ENCODE data around the gene RAD1. TPM values are rescaled to one million over a fixed set of nuclear protein-coding genes. Genes with fewer than 3 reads are reported as not detected.

RAD1 gene
- total RNA-seq, 1 donor from 2014 or later = 2.0 TPM

DNA sequence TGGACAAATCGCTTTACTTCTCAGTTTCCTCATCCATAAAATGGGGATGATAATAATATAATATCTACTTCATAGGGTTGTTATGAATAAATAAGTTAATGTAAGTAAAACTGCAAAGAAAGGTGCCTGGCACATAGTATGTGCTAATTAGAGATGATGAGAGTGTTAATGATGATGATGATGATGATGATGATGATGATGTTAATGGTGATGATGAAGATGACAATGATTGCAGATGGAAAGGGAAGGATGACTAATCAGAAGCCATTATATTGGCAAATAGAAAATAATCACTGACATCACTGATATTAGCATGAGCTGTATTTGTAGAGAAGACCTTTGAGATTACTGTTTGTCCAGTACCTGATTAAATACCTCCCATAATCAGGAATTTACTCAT, 20.6 kb downstream of the RAD1 start:
- intact Hi-C loops (cut with DNase I) = loop anchor here (5.0 kb wide), 1 partner anchor 237 kb away; the partner anchor contains the start of gene RAI14
- no peaks in the 10 kb centered on the region for H3K27me3 ChIP-seq
- no peaks in the 10 kb centered on the region for H3K4me1 ChIP-seq
- TF ChIP-seq, protein P1, sequence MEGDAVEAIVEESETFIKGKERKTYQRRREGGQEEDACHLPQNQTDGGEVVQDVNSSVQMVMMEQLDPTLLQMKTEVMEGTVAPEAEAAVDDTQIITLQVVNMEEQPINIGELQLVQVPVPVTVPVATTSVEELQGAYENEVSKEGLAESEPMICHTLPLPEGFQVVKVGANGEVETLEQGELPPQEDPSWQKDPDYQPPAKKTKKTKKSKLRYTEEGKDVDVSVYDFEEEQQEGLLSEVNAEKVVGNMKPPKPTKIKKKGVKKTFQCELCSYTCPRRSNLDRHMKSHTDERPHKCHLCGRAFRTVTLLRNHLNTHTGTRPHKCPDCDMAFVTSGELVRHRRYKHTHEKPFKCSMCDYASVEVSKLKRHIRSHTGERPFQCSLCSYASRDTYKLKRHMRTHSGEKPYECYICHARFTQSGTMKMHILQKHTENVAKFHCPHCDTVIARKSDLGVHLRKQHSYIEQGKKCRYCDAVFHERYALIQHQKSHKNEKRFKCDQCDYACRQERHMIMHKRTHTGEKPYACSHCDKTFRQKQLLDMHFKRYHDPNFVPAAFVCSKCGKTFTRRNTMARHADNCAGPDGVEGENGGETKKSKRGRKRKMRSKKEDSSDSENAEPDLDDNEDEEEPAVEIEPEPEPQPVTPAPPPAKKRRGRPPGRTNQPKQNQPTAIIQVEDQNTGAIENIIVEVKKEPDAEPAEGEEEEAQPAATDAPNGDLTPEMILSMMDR (IDR thresholded peaks at IDR 0.05) = no peak
- no peaks in the 10 kb centered on the region for H3K9me3 ChIP-seq
- DNase-seq (ENCODE audit: low spot score in 2 of 2) = no peak
- no peak overlapping the region for H3K27ac ChIP-seq
- no peak overlapping the region for H3K4me3 ChIP-seq
- no peaks in the 10 kb centered on the region for H3K36me3 ChIP-seq

DNA sequence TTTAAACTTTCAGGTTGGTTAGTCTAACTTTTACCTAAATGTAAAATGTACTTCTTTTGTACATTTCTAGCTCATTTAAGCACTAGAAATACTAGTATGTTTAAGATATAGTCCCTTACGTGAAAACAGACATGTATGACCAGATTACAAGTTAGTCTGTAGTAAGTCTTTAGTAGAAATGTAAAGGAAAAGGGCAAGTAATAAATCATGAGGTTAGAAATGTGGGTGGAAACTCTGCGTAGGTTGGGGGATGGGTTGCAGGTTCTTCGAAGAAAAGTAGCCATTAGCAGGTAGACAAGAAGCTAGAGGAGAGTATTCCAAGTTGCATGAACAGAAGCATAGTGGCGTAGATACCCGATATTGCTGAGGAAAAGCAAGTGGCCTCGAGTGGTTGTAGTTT, 22.9 kb downstream of the RAD1 start:
- Histone ChIP-seq H3K9me3 (no peaks in the 10 kb centered on the region), H3K36me3 (no peaks in the 10 kb centered on the region), H3K27me3 (no peaks in the 10 kb centered on the region), H3K27ac (no peak overlapping the region), H3K4me1 (no peaks in the 10 kb centered on the region), H3K4me3 (no peak overlapping the region)
- intact Hi-C loops (cut with DNase I) = no loop called here
- DNase-seq (ENCODE audit: low spot score in 2 of 2) = no peak
- TF ChIP-seq, protein P1 (IDR thresholded peaks at IDR 0.05) = no peak

DNA sequence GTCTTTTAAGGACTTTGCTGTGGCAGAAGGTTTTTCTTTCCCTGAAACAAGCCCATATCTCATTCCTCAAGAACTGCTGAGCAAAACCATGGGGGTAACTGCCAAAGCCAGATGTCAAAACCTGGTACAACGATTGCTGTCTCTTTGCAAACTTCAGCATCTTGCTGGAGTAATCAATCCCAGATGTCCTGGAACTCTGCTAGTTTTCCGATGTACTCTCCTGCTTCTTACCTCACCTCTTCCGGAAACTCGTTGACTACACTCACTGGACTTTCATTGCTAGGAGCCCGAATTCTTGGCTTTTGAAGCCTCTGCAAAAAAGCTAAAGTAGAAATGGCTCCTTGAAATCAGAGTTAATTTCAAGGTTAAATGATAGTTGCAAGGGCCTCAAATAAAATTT, 23.3 kb downstream of the RAD1 start:
- Histone ChIP-seq H3K4me1 (no peaks in the 10 kb centered on the region), H3K4me3 (no peak overlapping the region), H3K9me3 (no peaks in the 10 kb centered on the region), H3K27ac (peak overlapping the region in 1 of 2 donors; percentile 32), H3K27me3 (no peaks in the 10 kb centered on the region), H3K36me3 (no peaks in the 10 kb centered on the region)
- no peak for DNase-seq (ENCODE audit: low spot score in 2 of 2)
- TF ChIP-seq, protein P1 (IDR thresholded peaks at IDR 0.05) = no peak
- intact Hi-C loops (cut with DNase I) = no loop called here

DNA sequence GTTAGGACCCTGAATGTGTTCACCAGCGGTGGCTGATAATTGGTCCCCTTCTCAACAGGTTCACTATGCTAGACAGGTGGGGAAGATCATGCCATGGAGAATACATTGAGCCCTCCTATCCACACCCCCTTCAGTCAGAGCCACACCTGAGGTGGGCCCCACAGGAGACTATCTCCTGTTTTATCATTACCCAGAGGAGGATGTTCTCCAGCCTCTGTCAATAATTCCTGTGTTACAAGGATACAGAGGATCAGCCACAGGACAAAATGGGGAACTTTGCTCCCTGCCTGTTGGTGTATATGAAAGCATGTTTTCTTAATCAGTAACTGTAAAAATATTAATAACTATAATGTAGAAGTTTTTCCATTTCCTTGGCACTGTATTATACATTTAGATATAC, 25.9 kb downstream of the RAD1 start:
- H3K4me1 ChIP-seq = no peaks in the 10 kb centered on the region
- no peak overlapping the region for H3K4me3 ChIP-seq
- no peak for DNase-seq (ENCODE audit: low spot score in 2 of 2)
- no peak overlapping the region for H3K27ac ChIP-seq
- H3K9me3 ChIP-seq = no peaks in the 10 kb centered on the region
- TF ChIP-seq, protein P1 (IDR thresholded peaks at IDR 0.05) = no peak
- intact Hi-C loops (cut with DNase I) = no loop called here
- no peaks in the 10 kb centered on the region for H3K36me3 ChIP-seq
- H3K27me3 ChIP-seq = no peaks in the 10 kb centered on the region

GRCh38 chr5:34886392-34887119, 28.7 kb downstream of the RAD1 start:
- Histone ChIP-seq H3K4me1 (no peaks in the 10 kb centered on the region), H3K27ac (no peak overlapping the region), H3K4me3 (no peak overlapping the region), H3K36me3 (no peaks in the 10 kb centered on the region), H3K27me3 (no peaks in the 10 kb centered on the region), H3K9me3 (no peaks in the 10 kb centered on the region)
- TF ChIP-seq, protein P1 (IDR thresholded peaks at IDR 0.05) = no peak
- intact Hi-C loops (cut with DNase I) = no loop called here
- no peak for DNase-seq (ENCODE audit: low spot score in 2 of 2)
